Gastroesophageal sphincter (tissue), 3 donors: ENCODE results near the gene DZIP3.

Experiments used
- POLR2A ChIP-seq, 2 donors: fragments of 450-650 bp; IDR thresholded peaks; one replicate each; pipeline ENCODE4 v1.6.1; 2017; ENCODE audit warnings: antibody characterized with exemption in 2 of 2, mild to moderate bottlenecking in 2 of 2, moderate library complexity in 1 of 2
- TF ChIP-seq, protein P1 (sequence below), 4 experiments: fragments of 200-600 bp in 2 of 4; fragments of 450-650 bp in 2 of 4; sonication (generic) in 1 of 4; IDR thresholded peaks; one replicate each; pipeline ENCODE4 v1.5.1; 2017 to 2019; ENCODE audit warnings: antibody characterized with exemption in 4 of 4, mild to moderate bottlenecking in 2 of 4, moderate library complexity in 2 of 4

DNA sequence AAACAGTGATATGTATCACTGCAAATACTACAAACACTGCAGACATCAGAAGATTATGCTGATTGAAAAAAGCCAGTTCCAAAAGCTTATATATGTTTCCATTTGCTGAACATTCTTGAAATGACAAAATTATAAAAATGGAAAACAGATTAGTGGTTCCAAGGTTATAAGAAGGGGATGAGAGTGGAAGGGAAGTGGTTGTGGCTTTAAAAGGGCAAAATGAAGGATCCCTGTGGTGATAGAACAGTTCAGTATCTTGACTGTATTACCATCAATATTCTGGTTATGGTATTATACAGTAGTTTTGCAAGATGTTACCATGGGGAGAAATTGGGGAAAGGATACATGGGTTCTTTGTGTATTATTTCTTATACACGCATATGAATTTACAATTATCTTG lies 77.8 kb downstream of the DZIP3 start:
- TF ChIP-seq, protein P1, sequence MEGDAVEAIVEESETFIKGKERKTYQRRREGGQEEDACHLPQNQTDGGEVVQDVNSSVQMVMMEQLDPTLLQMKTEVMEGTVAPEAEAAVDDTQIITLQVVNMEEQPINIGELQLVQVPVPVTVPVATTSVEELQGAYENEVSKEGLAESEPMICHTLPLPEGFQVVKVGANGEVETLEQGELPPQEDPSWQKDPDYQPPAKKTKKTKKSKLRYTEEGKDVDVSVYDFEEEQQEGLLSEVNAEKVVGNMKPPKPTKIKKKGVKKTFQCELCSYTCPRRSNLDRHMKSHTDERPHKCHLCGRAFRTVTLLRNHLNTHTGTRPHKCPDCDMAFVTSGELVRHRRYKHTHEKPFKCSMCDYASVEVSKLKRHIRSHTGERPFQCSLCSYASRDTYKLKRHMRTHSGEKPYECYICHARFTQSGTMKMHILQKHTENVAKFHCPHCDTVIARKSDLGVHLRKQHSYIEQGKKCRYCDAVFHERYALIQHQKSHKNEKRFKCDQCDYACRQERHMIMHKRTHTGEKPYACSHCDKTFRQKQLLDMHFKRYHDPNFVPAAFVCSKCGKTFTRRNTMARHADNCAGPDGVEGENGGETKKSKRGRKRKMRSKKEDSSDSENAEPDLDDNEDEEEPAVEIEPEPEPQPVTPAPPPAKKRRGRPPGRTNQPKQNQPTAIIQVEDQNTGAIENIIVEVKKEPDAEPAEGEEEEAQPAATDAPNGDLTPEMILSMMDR (IDR thresholded peaks at IDR 0.05), result no peak
- TF ChIP-seq POLR2A (IDR thresholded peaks at IDR 0.05), result no peak
